HepG2 (cell line): Measurements from ENCODE around the gene FFAR2. TPM values are rescaled to one million over a fixed set of nuclear protein-coding genes. Genes with fewer than 3 reads are reported as not detected.

Experiments used
- CEBPZ ChIP-seq: IDR thresholded peaks from 2 replicates; pipeline ENCODE4 v1.6.1; 2012; ENCODE audit warnings: low read length, improper control_type of control experiment
- FOXK1 ChIP-seq: sonication (generic); formaldehyde crosslinking; IDR thresholded peaks from 2 replicates; pipeline ENCODE4 v1.4.0; 2020; ENCODE audit warnings: low read depth, missing genetic modification reagents, borderline replicate concordance
- HNRNPL ChIP-seq: fragments of 200-400 bp; formaldehyde crosslinking; IDR thresholded peaks from 2 replicates; pipeline ENCODE4 v1.6.1; 2017; ENCODE audit warnings: mild to moderate bottlenecking, low read depth, low read length
- HOMEZ ChIP-seq: IDR thresholded peaks from 2 replicates; pipeline ENCODE4 v1.6.1; 2016; ENCODE audit warnings: low read depth
- ISL2 ChIP-seq: sonication (generic); formaldehyde crosslinking; IDR thresholded peaks from 2 replicates; pipeline ENCODE4 v1.5.0; 2020; ENCODE audit warnings: missing genetic modification reagents
- KDM4B ChIP-seq: sonication (generic); formaldehyde crosslinking; IDR thresholded peaks from 2 replicates; pipeline ENCODE4 v1.4.0; 2020; ENCODE audit warnings: missing genetic modification reagents
- MZF1 ChIP-seq: sonication (generic); formaldehyde crosslinking; IDR thresholded peaks from 2 replicates; pipeline ENCODE4 v1.8.1; 2023; ENCODE audit warnings: mild to moderate bottlenecking, missing genetic modification reagents, borderline replicate concordance
- PAX8 ChIP-seq: sonication (generic); formaldehyde crosslinking; IDR thresholded peaks from 2 replicates; pipeline ENCODE4 v1.8.0; 2022; ENCODE audit warnings: mild to moderate bottlenecking, missing genetic modification reagents, borderline replicate concordance
- POLR2AphosphoS5 ChIP-seq: IDR thresholded peaks from 2 replicates; pipeline ENCODE4 v1.6.1; 2012; ENCODE audit warnings: low read depth, low read length
- PPARG ChIP-seq: conservative IDR thresholded peaks from 2 replicates; pipeline ENCODE4 v1.6.1; 2016; ENCODE audit warnings: missing biosample characterization, missing genetic modification reagents
- SMAD3 ChIP-seq: sonication (generic); formaldehyde crosslinking; IDR thresholded peaks from 2 replicates; pipeline ENCODE4 v1.4.0; 2020; ENCODE audit warnings: missing genetic modification reagents
- SRSF4 ChIP-seq: fragments of 200-400 bp; formaldehyde crosslinking; IDR thresholded peaks from one replicate; pipeline ENCODE4 v1.6.1; 2018; ENCODE audit warnings: mild to moderate bottlenecking, low read depth, low read length, moderate library complexity; ENCODE audit not compliant: poor library complexity, severe bottlenecking
- TAF15 ChIP-seq: fragments of 200-400 bp; formaldehyde crosslinking; IDR thresholded peaks from one replicate; pipeline ENCODE4 v1.6.1; 2018; ENCODE audit warnings: mild to moderate bottlenecking, low read depth, low read length; ENCODE audit not compliant: poor library complexity, severe bottlenecking
- THAP8 ChIP-seq: sonication (generic); formaldehyde crosslinking; IDR thresholded peaks from 2 replicates; pipeline ENCODE4 v1.5.1; 2020; ENCODE audit warnings: missing genetic modification reagents, mild to moderate bottlenecking, borderline replicate concordance
- U2AF2 ChIP-seq: fragments of 200-400 bp; formaldehyde crosslinking; IDR thresholded peaks from 2 replicates; pipeline ENCODE4 v1.6.1; 2017; ENCODE audit warnings: low read depth, mild to moderate bottlenecking, low read length
- ZBTB39 ChIP-seq: sonication (generic); formaldehyde crosslinking; IDR thresholded peaks from 2 replicates; pipeline ENCODE4 v1.5.0; 2020; ENCODE audit warnings: missing genetic modification reagents
- ZFY ChIP-seq: sonication (generic); formaldehyde crosslinking; IDR thresholded peaks from 2 replicates; pipeline ENCODE4 v1.4.0; 2020; ENCODE audit warnings: missing genetic modification reagents
- ZNF276 ChIP-seq: sonication (generic); formaldehyde crosslinking; IDR thresholded peaks from 2 replicates; pipeline ENCODE4 v1.4.0; 2020; ENCODE audit warnings: mild to moderate bottlenecking, low read depth, missing genetic modification reagents
- ZNF292 ChIP-seq: sonication (generic); formaldehyde crosslinking; IDR thresholded peaks from 2 replicates; pipeline ENCODE4 v1.8.1; 2022; ENCODE audit warnings: mild to moderate bottlenecking, low read depth, missing genetic modification reagents, borderline replicate concordance
- ZNF607 ChIP-seq: sonication (generic); formaldehyde crosslinking; IDR thresholded peaks from 2 replicates; pipeline ENCODE4 v1.5.1; 2020; ENCODE audit warnings: missing genetic modification reagents, mild to moderate bottlenecking, borderline replicate concordance
- ZNF891 ChIP-seq: sonication (generic); formaldehyde crosslinking; IDR thresholded peaks from 2 replicates; pipeline ENCODE4 v1.5.0; 2020; ENCODE audit warnings: mild to moderate bottlenecking, missing genetic modification reagents
- polyA plus RNA-seq, 8 experiments: library from polyadenylated mRNA; depleted of rRNA in 3 of 8; stranded (reverse) in 7 of 8; unstranded in 1 of 8; fragments of >200 nt; fragmentation: Illumina TruSeq in 4 of 8; extraction: Trizol in 4 of 8; gene quantifications; 2 replicates each; pipeline versions ENCODE4 v1.2.1 to v1.2.3, GENCODE V29; 2011 to 2016; ENCODE audit warnings: low read depth in 4 of 8, missing spikeins in 1 of 8, mixed read lengths in 1 of 8; ENCODE audit not compliant: insufficient read depth in 1 of 8
- total RNA-seq, 5 experiments: library from RNA; depleted of rRNA; stranded (reverse); fragments of >200 nt; fragmentation: Illumina TruSeq; extraction: Trizol; gene quantifications; 2 replicates each; pipeline ENCODE4 v1.2.3, GENCODE V29; 2016; ENCODE audit warnings: low read depth in 1 of 5

FFAR2 gene
- total and polyA plus RNA-seq, 2 of the 13 experiments (the other 11 are each of a cell fraction or from before 2014, with no cell fraction given) = 0.12 TPM; not detected in 1

GRCh38 chr19:35459414-35460082 lies 11.5 kb downstream of the FFAR2 start (continued):
- TF ChIP-seq ZNF276 (CRISPR knock-in tag) (no peak), MZF1 (CRISPR knock-in tag) (no peak), U2AF2 (no peak), SRSF4 (no peak), SMAD3 (CRISPR knock-in tag) (no peak), TAF15 (no peak), KDM4B (CRISPR knock-in tag) (no peak), HNRNPL (no peak), PPARG (CRISPR knock-in tag) (peak; percentile 99), ISL2 (no peak), PAX8 (CRISPR knock-in tag) (no peak), HOMEZ (CRISPR knock-in tag) (no peak), ZFY (CRISPR knock-in tag) (no peak), CEBPZ (no peak), THAP8 (CRISPR knock-in tag) (no peak), ZNF292 (CRISPR knock-in tag) (no peak), ZNF891 (CRISPR knock-in tag) (no peak), FOXK1 (CRISPR knock-in tag) (no peak), ZBTB39 (CRISPR knock-in tag) (no peak), POLR2AphosphoS5 (no peak), ZNF607 (CRISPR knock-in tag) (no peak)
